Astrocyte (in vitro differentiated cells and primary cell): Measurements from ENCODE around the gene DNMBP.

ENCODE experiments used
- CTCF ChIP-seq: IDR thresholded peaks from 2 replicates; pipeline ENCODE4 v1.5.1; 2011; ENCODE audit warnings: low read depth, mild to moderate bottlenecking, inconsistent platforms, low read length, moderate library complexity; ENCODE audit not compliant: insufficient read depth
- EZH2 ChIP-seq: IDR thresholded peaks from 2 replicates; pipeline ENCODE4 v1.6.1; 2012; ENCODE audit warnings: mild to moderate bottlenecking, low read length, inconsistent platforms; ENCODE audit not compliant: insufficient read depth

- TF ChIP-seq CTCF (no peak), EZH2 (no peak)
Measured at GRCh38 chr10:99977916-99978315, 31.8 kb downstream of the DNMBP start.
